HG03039 (cell line): ENCODE data around the gene CCDC201.
"Not testable (repeated sequence)": the region's sequence is repeated elsewhere in the genome, so short reads cannot be mapped to it uniquely, and the experiment has no call there.

ENCODE experiments used
- ATAC-seq: cut with Tn5 transposase; IDR thresholded peaks from one replicate; pipeline ENCODE4 v1.9.1; 2021; ENCODE audit warnings: mild to moderate bottlenecking, moderate library complexity; ENCODE audit not compliant: unreplicated experiment

The CCDC201 gene

DNA sequence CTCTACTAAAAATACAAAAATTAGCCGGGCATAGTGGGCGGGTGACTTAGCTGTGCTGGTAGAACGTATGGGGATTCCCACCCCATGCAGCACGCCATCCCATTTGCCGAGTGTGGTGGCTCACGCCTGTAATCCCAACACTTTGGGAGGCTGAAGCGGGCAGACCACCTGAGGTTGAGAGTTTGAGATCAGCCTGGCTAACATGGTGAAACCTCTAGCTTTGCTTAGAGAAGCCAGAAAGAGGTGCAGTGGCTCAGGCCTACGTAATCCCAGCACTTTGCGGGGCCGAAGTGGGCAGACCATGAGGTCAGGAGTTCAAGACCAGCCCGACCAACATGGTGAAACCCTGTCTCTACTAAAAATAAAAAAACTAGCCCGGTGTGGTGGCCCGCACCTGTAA, 45.2 kb downstream of the CCDC201 start:
- not testable (repeated sequence) for ATAC-seq

DNA sequence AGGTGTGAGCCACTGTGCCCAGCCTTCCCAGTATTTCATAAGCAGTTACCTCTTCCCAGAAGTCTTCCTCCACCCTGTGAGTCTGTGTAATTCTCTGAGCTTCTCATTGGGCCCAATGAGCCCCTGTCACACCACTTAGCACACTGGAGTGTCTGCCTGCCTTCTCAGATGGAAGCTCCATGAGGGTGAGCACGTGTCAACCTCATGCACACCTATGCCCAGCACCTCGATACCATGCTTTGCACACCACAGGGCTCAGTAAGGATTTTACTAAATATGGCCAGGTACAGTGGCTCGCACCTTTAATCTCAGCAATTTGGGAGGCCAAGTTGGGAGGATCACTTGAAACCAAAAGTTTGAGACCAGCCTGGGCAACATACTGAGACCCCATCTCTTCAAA, 46.3 kb downstream of the CCDC201 start:
- not testable (repeated sequence) for ATAC-seq

DNA sequence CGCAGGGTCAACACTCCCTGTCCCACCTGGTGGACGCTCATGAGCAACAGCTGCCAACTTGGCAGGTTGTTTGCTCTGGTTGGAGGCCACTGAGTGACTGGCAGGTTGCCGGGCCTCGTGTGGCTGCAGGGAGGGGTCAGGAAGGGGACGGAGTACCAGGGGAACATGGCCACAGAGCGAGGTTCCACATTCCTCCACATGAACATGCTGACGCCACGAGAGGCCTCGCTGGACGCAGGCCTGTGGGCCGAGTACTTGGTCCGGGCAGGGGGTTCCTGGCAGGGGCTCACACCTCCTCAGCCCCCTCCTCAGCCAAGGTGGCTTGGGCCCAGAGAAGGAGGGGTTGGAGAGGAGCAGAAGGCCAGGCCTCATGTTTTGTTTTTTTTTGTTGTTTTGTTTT, 54.1 kb downstream of the CCDC201 start:
- not testable (repeated sequence) for ATAC-seq

DNA sequence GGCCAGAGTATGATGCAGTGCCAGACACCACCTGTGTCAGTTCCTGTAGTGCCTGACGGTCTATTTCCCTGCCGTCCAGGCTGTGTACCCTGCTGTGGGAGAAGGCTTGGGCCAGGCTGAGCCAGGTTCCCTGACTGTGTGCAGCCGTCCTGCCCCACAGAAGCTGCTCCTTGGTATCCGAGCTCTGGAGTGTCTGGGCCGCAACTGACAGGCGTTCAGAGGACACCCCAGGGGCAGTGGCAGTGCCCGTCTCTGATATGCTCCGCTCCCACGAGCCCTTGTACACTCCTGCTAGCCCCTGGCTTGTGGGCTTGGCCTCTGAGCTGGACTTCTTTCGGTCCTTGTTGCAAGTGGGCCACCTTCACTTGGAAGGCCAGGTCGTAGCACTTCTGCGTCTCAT, 55.0 kb downstream of the CCDC201 start:
- ATAC-seq, result not testable (repeated sequence)

DNA sequence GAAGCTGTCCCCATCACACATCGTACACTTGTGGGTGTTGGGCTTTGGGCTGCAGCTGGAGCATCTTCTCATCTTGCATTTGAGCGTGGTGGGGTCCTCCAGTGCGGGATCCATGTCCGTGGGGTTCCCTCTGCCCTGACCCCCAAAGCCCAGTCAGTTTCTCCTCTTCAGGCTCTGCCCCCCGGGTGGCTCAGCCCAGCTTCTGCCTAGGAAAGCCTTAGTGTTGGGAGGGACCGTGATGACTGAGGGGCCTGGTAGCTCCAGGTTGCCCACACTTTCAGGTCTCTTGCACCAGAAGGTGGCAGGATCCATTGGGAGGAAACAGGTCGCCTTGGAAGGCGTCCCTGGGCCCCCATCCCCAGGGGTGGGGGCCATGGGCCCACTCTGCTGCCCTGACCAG, 55.9 kb downstream of the CCDC201 start:
- ATAC-seq, result not testable (repeated sequence)

DNA sequence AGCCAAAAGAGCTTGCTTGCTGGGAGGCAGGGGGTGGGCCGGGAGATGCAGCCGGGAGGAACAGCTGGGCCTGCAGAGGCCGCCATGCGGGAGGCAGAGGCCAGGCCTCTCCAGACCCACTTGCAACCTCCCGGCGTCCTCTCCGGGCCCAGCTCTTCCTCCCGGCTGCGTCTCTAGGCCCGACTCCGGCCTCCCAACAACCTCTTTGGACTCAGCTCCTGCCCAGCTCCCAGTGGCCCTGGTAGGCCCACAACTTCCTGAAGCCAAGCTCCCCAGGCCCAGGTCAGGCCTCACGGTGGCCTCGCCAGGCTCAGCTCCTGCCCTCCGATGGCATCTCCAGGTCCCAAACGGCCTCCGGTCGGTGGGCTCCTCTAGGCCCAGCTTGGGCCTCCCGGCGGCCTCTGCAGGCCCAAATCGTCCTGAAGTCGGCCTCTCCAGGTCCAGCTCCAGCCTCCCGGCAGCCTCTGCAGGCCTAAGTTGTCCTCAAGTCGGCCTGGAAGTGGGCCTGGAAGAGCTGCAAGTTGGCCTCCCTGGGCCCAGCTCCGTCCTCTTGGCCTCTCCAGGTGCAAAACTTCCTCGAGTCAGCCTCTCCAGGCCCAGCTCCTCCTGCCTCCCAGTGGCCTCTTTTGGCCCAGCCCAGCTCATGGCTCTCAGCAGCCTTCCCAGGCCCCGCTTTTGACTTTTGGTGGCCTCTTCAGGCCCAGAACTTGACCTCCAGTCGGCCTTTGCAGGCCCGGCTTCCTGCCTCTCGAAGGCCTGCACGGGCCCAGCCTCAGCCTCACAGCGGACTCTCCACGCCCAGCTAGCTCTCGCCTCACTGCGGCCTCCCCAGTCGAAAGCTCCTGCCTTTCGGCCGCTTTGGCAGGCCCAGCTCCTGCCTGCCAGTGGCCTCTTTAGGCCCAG, 58.4 kb downstream of the CCDC201 start:
- not testable (repeated sequence) for ATAC-seq

DNA sequence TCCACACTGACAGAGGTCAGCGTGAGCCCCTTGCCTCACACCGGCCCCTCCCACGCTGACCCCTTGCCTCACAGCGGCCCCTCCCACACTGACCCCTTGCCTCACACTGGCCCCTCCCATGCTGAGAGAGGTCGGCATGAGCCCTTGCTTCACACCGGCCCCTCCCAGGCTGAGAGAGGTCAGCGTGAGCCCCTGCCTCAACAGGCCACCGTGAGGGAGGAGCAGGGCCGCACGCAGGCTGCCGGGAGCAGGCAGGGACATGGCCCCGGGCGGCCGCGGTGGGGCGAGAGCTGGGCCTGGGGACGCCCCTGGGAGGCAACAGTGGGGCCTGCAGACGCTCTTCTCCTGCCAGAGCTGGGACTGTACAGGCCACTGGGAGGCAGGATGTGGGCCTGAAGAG, 59.1 kb downstream of the CCDC201 start:
- ATAC-seq, result not testable (repeated sequence)

DNA sequence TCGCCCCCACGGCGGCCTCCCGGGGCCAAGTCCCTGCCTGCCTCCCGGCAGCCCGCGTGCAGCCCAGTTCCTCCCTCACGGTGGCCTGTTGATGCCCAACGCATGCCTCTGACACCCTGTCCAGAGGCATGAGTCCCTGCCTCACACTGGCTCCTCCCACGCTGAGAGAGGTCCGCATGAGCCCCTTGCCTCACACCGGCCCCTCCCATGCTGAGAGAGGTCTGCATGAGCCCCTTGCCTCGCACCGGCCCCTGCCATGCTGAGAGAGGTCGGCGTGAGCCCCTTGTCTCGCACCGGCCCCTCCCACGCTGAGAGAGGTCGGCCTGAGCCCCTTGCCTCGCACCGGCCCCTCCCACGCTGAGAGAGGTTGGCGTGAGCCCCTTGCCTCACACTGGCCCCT, 59.9 kb downstream of the CCDC201 start:
- no peak for ATAC-seq

DNA sequence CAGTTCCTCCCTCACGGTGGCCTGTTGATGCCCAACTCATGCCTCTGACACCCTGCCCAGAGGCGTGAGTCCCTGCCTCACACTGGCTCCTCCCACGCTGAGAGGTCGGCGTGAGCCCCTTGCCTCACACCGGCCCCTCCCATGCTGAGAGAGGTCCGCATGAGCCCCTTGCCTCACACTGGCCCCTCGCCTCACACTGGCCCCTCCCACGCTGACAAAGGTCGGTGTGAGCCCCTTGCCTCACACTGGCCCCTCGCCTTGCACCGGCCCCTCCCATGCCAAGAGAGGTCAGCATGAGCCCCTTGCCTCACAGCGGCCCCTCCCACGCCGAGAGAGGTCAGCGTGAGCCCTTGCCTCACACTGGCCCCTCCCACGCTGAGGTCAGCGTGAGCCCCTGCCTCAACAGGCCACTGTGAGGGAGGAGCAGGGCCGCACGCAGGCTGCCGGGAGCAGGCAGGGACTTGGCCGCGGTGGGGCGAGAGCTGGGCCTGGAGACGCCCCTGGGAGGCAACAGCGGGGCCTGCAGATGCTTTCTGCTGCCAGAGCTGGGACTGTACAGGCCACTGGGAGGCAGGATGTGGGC, 61.1 kb downstream of the CCDC201 start:
- not testable (repeated sequence) for ATAC-seq

DNA sequence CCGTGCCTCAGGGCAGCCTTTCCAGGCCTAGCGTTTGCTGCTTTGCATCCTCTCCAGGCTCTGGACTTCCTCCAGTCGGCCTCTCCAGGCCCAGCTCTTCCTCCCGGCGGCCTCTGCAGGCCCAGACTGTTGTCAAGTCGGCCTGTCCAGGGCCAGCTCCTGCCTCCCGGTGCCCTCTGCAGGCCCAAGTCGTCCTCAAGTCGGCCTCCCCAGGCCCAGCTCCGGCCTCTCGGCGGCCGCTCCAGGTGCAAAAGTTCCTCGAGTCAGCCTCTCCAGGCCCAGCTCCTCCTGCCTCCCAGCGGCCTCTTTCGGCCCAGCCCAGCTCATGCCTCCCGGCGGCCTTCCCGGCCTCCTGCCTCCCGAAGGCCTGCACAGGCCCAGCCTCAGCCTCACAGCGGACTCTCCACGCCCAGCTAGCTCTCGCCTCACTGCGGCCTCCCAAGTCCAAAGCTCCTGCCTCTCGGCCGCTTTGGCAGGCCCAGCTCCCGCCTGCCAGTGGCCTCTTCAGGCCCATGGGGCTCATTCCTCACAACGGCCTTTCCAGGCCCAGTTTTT, 62.4 kb downstream of the CCDC201 start:
- not testable (repeated sequence) for ATAC-seq
